ENCODE data around the gene ZNF174. TPM values are rescaled to one million over a fixed set of nuclear protein-coding genes. Genes with fewer than 3 reads are reported as not detected.

ZNF174 gene
- total and polyA plus RNA-seq, 2 of the 8 experiments (the other 6 are each of a cell fraction or from before 2014, with no cell fraction given): 9.1 to 12.7 TPM

DNA sequence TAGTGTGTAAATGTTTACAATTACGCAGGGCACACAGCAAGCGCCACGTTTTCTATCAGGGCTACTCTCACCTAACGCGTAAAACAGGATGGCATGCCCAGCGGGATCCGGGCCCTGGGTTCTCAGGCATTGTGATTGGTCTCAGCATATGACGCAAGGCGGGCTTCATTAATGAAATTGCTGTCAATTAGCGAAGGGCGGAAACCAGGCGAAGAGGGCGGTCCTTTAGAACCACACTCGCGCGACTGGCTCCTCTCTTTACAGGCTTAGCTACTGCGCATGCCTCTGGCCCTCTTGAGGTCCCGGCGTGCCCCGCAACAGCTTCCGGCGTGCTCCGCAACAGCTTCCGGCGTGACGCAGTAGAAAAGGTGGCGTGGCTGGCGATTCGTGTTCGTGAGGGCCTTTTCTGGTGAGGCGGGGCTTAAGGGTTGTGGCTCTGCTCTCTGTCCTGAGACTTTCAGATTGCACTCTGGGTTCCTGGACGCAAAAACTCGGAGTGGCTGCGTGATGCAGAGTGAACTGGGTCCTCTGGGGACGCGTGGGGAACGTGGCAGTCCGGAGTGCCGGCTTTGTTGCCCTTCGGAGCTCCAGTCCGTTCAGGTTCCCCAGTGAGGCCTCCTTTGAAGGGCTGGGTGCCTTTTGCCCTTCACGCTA, 36.1 kb upstream of the ZNF174 start (continued):
- TF ChIP-seq SAP30 (IDR thresholded peaks at IDR 0.05; ENCODE audit: insufficient read depth, insufficient replicate concordance, low read length): no peak

Measured in H1 (cell line).